KBM-7 (cell line): ENCODE measurements around the gene PPARG.
"Not testable (repeated sequence)": the region's sequence is repeated elsewhere in the genome, so short reads cannot be mapped to it uniquely, and the experiment has no call there.

Source experiments
- DNase-seq: peaks from one replicate; pipeline ENCODE4 v3.0.0-alpha.2; 2015
- in situ Hi-C: fragments of 300-500 bp; cut with MboI; formaldehyde crosslinking; loops from 2 replicates; pipeline ENCODE4 v1.14.3; 2020; ENCODE audit warnings: low sequenced_read_pairs, low pct_unique_long_range_greater_than_20kb, mixed read lengths

The PPARG gene

GRCh38 chr3:12275974-12276650 lies 12.8 kb upstream of the PPARG start:
- no peak for DNase-seq
- in situ Hi-C loops, result no loop called here

- in situ Hi-C loops, DNase-seq: not testable (repeated sequence)
Observed at GRCh38 chr3:12276827-12277226, 12.0 kb upstream of the PPARG start.

GRCh38 chr3:12278566-12278965 lies 10.3 kb upstream of the PPARG start:
- in situ Hi-C loops, result no loop called here
- no peak for DNase-seq

GRCh38 chr3:12279591-12280326 lies 9.1 kb upstream of the PPARG start:
- DNase-seq, result no peak
- in situ Hi-C loops, result no loop called here

GRCh38 chr3:12280357-12280806 lies 8.5 kb upstream of the PPARG start:
- no peak for DNase-seq
- in situ Hi-C loops, result no loop called here

GRCh38 chr3:12284591-12284990 lies 4.3 kb upstream of the PPARG start:
- no peak for DNase-seq
- in situ Hi-C loops, result no loop called here

GRCh38 chr3:12285003-12285555 lies 3.8 kb upstream of the PPARG start:
- DNase-seq, result no peak
- in situ Hi-C loops, result no loop called here

GRCh38 chr3:12285779-12286178 lies 3.1 kb upstream of the PPARG start:
- in situ Hi-C loops, result not testable (repeated sequence)

GRCh38 chr3:12286504-12286903 lies 2.4 kb upstream of the PPARG start:
- in situ Hi-C loops, result no loop called here

More at GRCh38 chr3:12285779-12286178, 3.1 kb upstream of the PPARG start:
- not testable (repeated sequence) for DNase-seq

GRCh38 chr3:12286927-12287726 lies 1.7 kb upstream of the PPARG start:
- DNase-seq, result no peak
- in situ Hi-C loops, result no loop called here

More at GRCh38 chr3:12286504-12286903, 2.4 kb upstream of the PPARG start:
- DNase-seq, result no peak

- in situ Hi-C loops, result no loop called here
- DNase-seq, result no peak
Observed at GRCh38 chr3:12287727-12288181, 1.1 kb upstream of the PPARG start.

GRCh38 chr3:12289524-12289923 lies 654 bp downstream of the PPARG start:
- in situ Hi-C loops, result no loop called here

GRCh38 chr3:12292770-12293169 lies 3.9 kb downstream of the PPARG start:
- in situ Hi-C loops, result no loop called here
- no peak for DNase-seq

More at GRCh38 chr3:12289524-12289923, 654 bp downstream of the PPARG start:
- DNase-seq, result no peak

GRCh38 chr3:12294885-12295580 lies 6.2 kb downstream of the PPARG start:
- no peak for DNase-seq
- in situ Hi-C loops, result no loop called here

GRCh38 chr3:12296511-12296910 lies 7.6 kb downstream of the PPARG start:
- in situ Hi-C loops, result no loop called here
- DNase-seq, result no peak

- in situ Hi-C loops, result no loop called here
- DNase-seq, result no peak
Observed at GRCh38 chr3:12299026-12299425, 10.2 kb downstream of the PPARG start.

GRCh38 chr3:12300137-12300536 lies 11.3 kb downstream of the PPARG start:
- in situ Hi-C loops, result no loop called here
- DNase-seq, result no peak

GRCh38 chr3:12301031-12301430 lies 12.2 kb downstream of the PPARG start:
- no peak for DNase-seq
- in situ Hi-C loops, result no loop called here

- no peak for DNase-seq
- in situ Hi-C loops, result no loop called here
Observed at GRCh38 chr3:12301513-12301912, 12.6 kb downstream of the PPARG start.
